Suprapubic skin (tissue), 4 donors: ENCODE data around the gene SERPINF2. TPM values are rescaled to one million over a fixed set of nuclear protein-coding genes. Genes with fewer than 3 reads are reported as not detected.
A peak's percentile ranks its signal among the peaks of the same experiment; 100 is the strongest.

Source experiments
- DNase-seq, 2 donors: peaks; one replicate each; pipeline ENCODE4 v3.0.0-alpha.2; 2019; ENCODE audit warnings: low spot score in 2 of 2
- H3K27ac ChIP-seq: fragments of 200-600 bp; sonication (generic); one replicate; pipeline ENCODE4 v1.5.1; 2019
- H3K27me3 ChIP-seq: fragments of 200-600 bp; sonication (generic); one replicate; pipeline ENCODE4 v1.5.1; 2019
- H3K36me3 ChIP-seq: fragments of 200-600 bp; sonication (generic); one replicate; pipeline ENCODE4 v1.5.1; 2019
- H3K4me1 ChIP-seq: fragments of 200-600 bp; sonication (generic); one replicate; pipeline ENCODE4 v1.5.1; 2019
- H3K4me3 ChIP-seq: fragments of 200-600 bp; sonication (generic); one replicate; pipeline ENCODE4 v1.5.1; 2019; ENCODE audit warnings: mild to moderate bottlenecking
- H3K9me3 ChIP-seq: fragments of 200-600 bp; sonication (generic); one replicate; pipeline ENCODE4 v1.5.1; 2019
- EP300 ChIP-seq: sonication (generic); formaldehyde crosslinking; IDR thresholded peaks from one replicate; pipeline ENCODE4 v1.6.1; 2017; ENCODE audit warnings: antibody characterized with exemption
- POLR2A ChIP-seq, 2 donors: fragments of 450-650 bp; IDR thresholded peaks; one replicate each; pipeline ENCODE4 v1.6.1; 2017; ENCODE audit warnings: antibody characterized with exemption in 2 of 2, mild to moderate bottlenecking in 2 of 2, moderate library complexity in 2 of 2
- POLR2AphosphoS5 ChIP-seq, 3 donors: sonication (generic); formaldehyde crosslinking; IDR thresholded peaks; one replicate each; pipeline ENCODE4 v1.6.1; 2017; ENCODE audit warnings: antibody characterized with exemption in 3 of 3
- WGBS: methylation state at CpG from one replicate; pipeline ENCODE4 v1.1.5; 2018; 5-methylcytosine and 5-hydroxymethylcytosine counted together
- total RNA-seq, 4 donors: library from RNA; depleted of rRNA; stranded (reverse); fragments of >200 nt; gene quantifications; one replicate each; pipeline ENCODE4 v1.1.0, GENCODE V29; 2016
- TF ChIP-seq, protein P1 (sequence below), 2 donors: fragments of 200-600 bp in 1 of 2; fragments of 450-650 bp in 1 of 2; sonication (generic) in 1 of 2; IDR thresholded peaks; one replicate each; pipeline ENCODE4 v1.5.1; 2016 to 2019; ENCODE audit warnings: antibody characterized with exemption in 2 of 2, mild to moderate bottlenecking in 1 of 2, moderate library complexity in 1 of 2

Gene SERPINF2
- total RNA-seq, 4 donors from 2014 or later: 3.9 to 7.4 (median 5.9) TPM

DNA sequence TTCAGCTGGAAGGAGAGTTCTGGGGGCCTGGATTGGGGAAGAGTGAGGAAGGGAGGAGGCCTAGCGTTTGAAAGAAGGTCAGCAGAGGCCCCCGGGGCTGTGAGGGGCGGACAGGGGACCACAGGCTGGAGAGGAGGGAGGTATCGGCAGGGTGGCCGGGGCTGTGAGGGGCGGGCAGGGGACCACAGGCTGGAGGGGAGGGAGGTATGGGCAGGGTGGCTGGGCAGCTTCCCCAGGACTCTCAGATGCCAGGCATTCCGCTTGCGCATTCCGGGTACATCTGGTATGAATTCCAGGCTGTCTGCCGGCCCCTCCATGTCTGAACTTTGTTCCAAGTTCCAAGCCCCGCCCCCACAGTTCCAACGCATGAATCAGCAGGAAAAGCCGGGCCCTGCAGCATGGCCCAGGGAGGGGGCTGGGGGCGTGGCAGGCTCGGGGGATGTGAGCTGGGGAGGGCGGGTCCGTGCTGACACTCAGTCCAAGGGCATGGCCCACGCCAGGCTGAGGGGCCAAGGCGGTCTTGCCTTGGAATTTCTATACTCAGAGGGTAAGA lies 28.2 kb upstream of the SERPINF2 start:
- peaks cover 20% of the 10 kb centered on the region for H3K36me3 ChIP-seq
- peak overlapping the region; percentile 100 for H3K27ac ChIP-seq
- H3K4me3 ChIP-seq: peak overlapping the region; percentile 99
- no peaks in the 10 kb centered on the region for H3K9me3 ChIP-seq
- no peaks in the 10 kb centered on the region for H3K27me3 ChIP-seq
- WGBS: 6% methylated on average over 14 of the region's 19 CpGs
- peak; percentile 99 for DNase-seq
- peaks cover 67% of the 10 kb centered on the region for H3K4me1 ChIP-seq
- TF ChIP-seq EP300: no peak
- TF ChIP-seq POLR2A (IDR thresholded peaks at IDR 0.05): peak in 1 of 2 donors; percentile 18
- TF ChIP-seq, protein P1, sequence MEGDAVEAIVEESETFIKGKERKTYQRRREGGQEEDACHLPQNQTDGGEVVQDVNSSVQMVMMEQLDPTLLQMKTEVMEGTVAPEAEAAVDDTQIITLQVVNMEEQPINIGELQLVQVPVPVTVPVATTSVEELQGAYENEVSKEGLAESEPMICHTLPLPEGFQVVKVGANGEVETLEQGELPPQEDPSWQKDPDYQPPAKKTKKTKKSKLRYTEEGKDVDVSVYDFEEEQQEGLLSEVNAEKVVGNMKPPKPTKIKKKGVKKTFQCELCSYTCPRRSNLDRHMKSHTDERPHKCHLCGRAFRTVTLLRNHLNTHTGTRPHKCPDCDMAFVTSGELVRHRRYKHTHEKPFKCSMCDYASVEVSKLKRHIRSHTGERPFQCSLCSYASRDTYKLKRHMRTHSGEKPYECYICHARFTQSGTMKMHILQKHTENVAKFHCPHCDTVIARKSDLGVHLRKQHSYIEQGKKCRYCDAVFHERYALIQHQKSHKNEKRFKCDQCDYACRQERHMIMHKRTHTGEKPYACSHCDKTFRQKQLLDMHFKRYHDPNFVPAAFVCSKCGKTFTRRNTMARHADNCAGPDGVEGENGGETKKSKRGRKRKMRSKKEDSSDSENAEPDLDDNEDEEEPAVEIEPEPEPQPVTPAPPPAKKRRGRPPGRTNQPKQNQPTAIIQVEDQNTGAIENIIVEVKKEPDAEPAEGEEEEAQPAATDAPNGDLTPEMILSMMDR (IDR thresholded peaks at IDR 0.05): no peak
- TF ChIP-seq POLR2AphosphoS5 (IDR thresholded peaks at IDR 0.05): peak in 1 of 3 donors; percentile 61

DNA sequence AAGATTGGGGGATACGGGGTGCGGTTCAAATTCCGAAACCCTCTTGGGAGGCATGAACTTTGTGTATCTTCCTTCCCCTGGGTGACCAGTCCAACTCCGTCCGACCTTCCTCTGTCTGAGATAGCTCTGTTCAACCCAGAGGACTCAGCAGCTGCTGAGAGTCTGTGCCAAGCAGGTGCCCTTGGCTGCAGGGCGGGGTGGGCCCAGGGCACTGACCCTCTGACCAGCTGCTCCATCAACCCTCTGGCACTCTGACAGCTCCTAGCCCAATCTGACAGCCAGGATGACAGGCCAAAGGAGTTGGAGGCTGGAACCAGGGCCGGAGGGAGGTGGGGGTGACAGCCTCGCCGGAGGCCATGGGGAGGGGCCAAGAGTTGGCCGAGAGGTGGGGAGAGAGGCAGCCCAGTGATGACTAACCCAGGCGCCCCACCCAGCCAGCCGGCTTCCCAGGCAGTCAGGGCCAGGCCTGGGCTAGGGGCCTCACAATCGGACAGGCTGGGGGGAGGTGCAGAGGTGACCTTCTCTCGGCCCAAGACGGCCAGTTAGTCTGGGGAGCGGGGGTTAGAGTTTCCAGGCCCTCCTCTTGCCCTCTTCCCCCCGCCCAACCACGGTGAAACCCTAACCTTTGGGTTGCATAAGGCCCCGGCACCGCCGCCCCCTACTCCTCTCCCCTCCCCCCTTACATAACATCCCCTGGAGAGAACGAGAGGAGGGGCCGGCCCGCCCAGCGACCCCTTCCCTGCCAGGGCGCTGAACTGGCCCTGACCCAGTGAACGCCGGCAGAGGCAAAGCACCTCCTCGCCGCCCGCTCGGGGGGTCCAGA lies 27.5 kb upstream of the SERPINF2 start:
- Histone ChIP-seq H3K4me1 (peaks cover 65% of the 10 kb centered on the region), H3K4me3 (peak overlapping the region; percentile 99), H3K27me3 (no peaks in the 10 kb centered on the region), H3K36me3 (peaks cover 20% of the 10 kb centered on the region), H3K27ac (peak overlapping the region; percentile 100), H3K9me3 (no peaks in the 10 kb centered on the region)
- TF ChIP-seq POLR2AphosphoS5 (IDR thresholded peaks at IDR 0.05) (peak in 2 of 3 donors; percentile 25 to 87), EP300 (no peak), POLR2A (IDR thresholded peaks at IDR 0.05) (peak; percentile 17 to 73)
- TF ChIP-seq, protein P1 (IDR thresholded peaks at IDR 0.05): no peak
- peak; percentile 95 to 96 for DNase-seq
- WGBS: 0% methylated on average over 9 of the region's 32 CpGs

DNA sequence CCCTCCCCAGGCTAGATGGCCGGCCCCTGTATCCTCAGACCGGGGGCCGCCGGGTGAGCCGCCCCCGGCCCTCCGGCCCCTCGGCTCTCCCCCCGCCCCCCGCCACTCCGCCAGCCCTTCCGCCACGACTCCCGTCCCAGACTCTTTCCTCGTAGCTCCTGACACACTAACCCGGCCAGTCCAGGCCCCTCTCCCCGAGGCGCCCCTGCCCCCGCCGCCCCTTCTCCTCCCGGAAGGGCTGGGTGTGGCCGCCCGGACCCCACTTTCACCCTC lies 26.9 kb upstream of the SERPINF2 start:
- H3K27me3 ChIP-seq: no peaks in the 10 kb centered on the region
- DNase-seq: no peak
- peaks cover 20% of the 10 kb centered on the region for H3K36me3 ChIP-seq
- TF ChIP-seq EP300: no peak
- TF ChIP-seq, protein P1 (IDR thresholded peaks at IDR 0.05): no peak
- no peak for TF ChIP-seq POLR2A (IDR thresholded peaks at IDR 0.05)
- H3K27ac ChIP-seq: peak overlapping the region; percentile 100
- no peaks in the 10 kb centered on the region for H3K9me3 ChIP-seq
- peak overlapping the region; percentile 99 for H3K4me3 ChIP-seq
- H3K4me1 ChIP-seq: peaks cover 65% of the 10 kb centered on the region
- WGBS: 7% methylated on average over 8 of the region's 23 CpGs

DNA sequence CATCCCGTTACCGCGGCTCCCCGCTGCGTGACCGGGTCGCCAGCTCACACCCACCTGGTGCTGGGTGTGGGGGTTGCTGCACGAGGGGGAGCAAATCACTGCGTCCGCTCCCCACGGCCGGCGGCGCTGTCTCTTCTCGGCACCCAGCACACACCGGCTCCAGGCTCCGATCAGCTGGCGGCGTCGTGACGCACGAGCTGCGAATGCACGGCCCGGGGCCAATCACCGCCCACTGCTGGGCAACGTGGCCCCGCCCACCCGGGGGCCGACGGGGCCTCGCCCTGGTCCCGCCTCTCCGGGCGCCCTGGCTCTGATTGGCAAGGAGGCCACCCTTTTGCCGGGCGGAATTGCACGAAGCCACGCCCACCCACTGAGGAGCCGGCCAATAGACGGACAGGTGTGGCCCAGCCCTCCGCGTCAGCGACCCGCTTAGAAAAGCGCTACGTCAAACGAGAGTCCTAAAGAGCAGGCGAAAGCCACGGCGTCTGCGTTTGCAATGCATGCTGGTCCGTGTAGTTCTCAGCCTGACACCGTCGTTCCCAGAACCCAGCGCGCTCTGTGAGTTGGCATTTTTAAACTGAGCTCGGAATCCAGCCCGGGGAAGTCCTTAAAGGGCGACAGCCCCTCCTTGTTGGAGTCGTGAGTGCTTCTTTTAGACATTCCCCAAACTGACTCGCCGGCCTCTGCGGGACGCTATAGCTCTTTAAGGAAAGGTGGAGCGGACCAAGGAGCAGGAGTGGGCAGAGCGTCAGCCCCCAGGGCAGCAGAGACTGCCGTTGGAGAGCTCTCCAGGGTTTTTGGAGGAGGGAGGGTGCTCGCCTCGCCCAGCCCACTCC lies 26.4 kb upstream of the SERPINF2 start:
- H3K4me1 ChIP-seq: peaks cover 64% of the 10 kb centered on the region
- no peaks in the 10 kb centered on the region for H3K9me3 ChIP-seq
- under 1% methylated on average over 30 of the region's 70 CpGs for WGBS
- H3K36me3 ChIP-seq: peaks cover 20% of the 10 kb centered on the region
- H3K27ac ChIP-seq: peak overlapping the region; percentile 100
- H3K4me3 ChIP-seq: peak overlapping the region; percentile 99
- peak; percentile 100 for DNase-seq
- H3K27me3 ChIP-seq: no peaks in the 10 kb centered on the region
- TF ChIP-seq POLR2A (IDR thresholded peaks at IDR 0.05) (peak; percentile 94 to 99), EP300 (no peak), POLR2AphosphoS5 (IDR thresholded peaks at IDR 0.05) (peak; percentile 88 to 99 (median 98))
- TF ChIP-seq, protein P1 (IDR thresholded peaks at IDR 0.05): no peak
